HepG2 (cell line): ENCODE data around the gene G6PC3. TPM values are rescaled to one million over a fixed set of nuclear protein-coding genes. Genes with fewer than 3 reads are reported as not detected.

Experiments
- ATAC-seq: fragments of 200-7000 bp; cut with Tn5 transposase; 3 replicates; pipeline ENCODE4 v1.9.1; 2020; ENCODE audit warnings: mild to moderate bottlenecking, moderate library complexity
- BruUV-seq: library from RNA; stranded (reverse); fragments of 400-500 nt; replicated peaks from 2 replicates; lab custom pipeline; 2021; lab: Mats Ljungman, UMichigan
- CTCF ChIA-PET: fragments of 300-600 bp; formaldehyde crosslinking; extraction: SDS; loops from one replicate; lab custom pipeline; 2021; ENCODE audit warnings: low total read pairs, inconsistent platforms, low intra/inter-chr PET ratio; lab: Yijun Ruan, JAX
- POLR2A ChIA-PET: fragments of 350-600 bp; sonication (Branson Sonifier 250); formaldehyde crosslinking; loops from one replicate; lab custom pipeline; 2020; ENCODE audit warnings: antibody characterized with exemption, inconsistent platforms; lab: Yijun Ruan, JAX
- DNase-seq: peaks from one replicate; pipeline ENCODE4 v3.0.0-alpha.2; 2015; ENCODE audit warnings: low spot score
- FAIRE-seq: peaks from 3 replicates; lab custom pipeline; 2011; peaks lifted over from hg19 to GRCh38; lab: Jason Lieb, UNC
- H2AFZ ChIP-seq: one replicate; pipeline ENCODE4 v1.6.1; 2011; ENCODE audit warnings: low read length, inconsistent platforms
- H3K27ac ChIP-seq: fragments of 300-600 bp; 3 replicates; pipeline ENCODE4 v1.8.0; 2011; ENCODE audit warnings: mixed run types, mild to moderate bottlenecking, mixed read lengths, low read length, inconsistent platforms; ENCODE audit not compliant: insufficient read depth; ENCODE audit errors: extremely low read length
- H3K27me3 ChIP-seq, 2 experiments: fragments of 200-600 bp in 1 of 2; 2 replicates in 1 of 2; 3 replicates in 1 of 2; pipeline versions ENCODE4 v1.6.0 to v1.8.0; 2011; ENCODE audit warnings: low read length in 2 of 2, mild to moderate bottlenecking in 2 of 2, moderate library complexity in 2 of 2, inconsistent platforms in 1 of 2; ENCODE audit not compliant: insufficient read depth in 2 of 2, control insufficient read depth in 1 of 2
- H3K36me3 ChIP-seq, 2 experiments: fragments of 200-600 bp in 1 of 2; replicated peaks in 1 of 2; 2 replicates in 1 of 2; 3 replicates in 1 of 2; pipeline versions ENCODE4 v1.5.1 to v1.8.0; 2011; ENCODE audit warnings: low read length in 2 of 2, inconsistent platforms in 1 of 2; ENCODE audit not compliant: insufficient read depth in 2 of 2, control insufficient read depth in 1 of 2
- H3K4me1 ChIP-seq: 2 replicates; pipeline ENCODE4 v1.5.1; 2012; ENCODE audit warnings: low read length, inconsistent platforms; ENCODE audit not compliant: insufficient read depth
- H3K4me2 ChIP-seq: 2 replicates; pipeline ENCODE4 v1.6.0; 2011; ENCODE audit warnings: low read depth, low read length, inconsistent platforms
- H3K4me3 ChIP-seq, 3 experiments: fragments of 200-600 bp in 1 of 3; sonication (generic), shearing (Covaris generic) in 1 of 3; replicated peaks in 1 of 3; 2 replicates each; pipeline ENCODE4 v1.5.1; 2011 to 2016; ENCODE audit warnings: low read length in 3 of 3, inconsistent platforms in 2 of 3, low read depth in 2 of 3, mild to moderate bottlenecking in 2 of 3, control low read depth in 1 of 3, mixed read lengths in 1 of 3; ENCODE audit not compliant: insufficient read depth in 1 of 3
- H3K79me2 ChIP-seq: one replicate; pipeline ENCODE4 v1.6.1; 2011; ENCODE audit warnings: low read length, inconsistent platforms; ENCODE audit not compliant: insufficient read depth
- H3K9ac ChIP-seq: 2 replicates; pipeline ENCODE4 v1.6.0; 2011; ENCODE audit warnings: mild to moderate bottlenecking, low read depth, low read length, inconsistent platforms; ENCODE audit not compliant: insufficient read depth
- H3K9me3 ChIP-seq: 2 replicates; pipeline ENCODE4 v1.5.1; 2012; ENCODE audit warnings: mild to moderate bottlenecking, low read length
- H4K20me1 ChIP-seq: 2 replicates; pipeline ENCODE4 v1.6.0; 2011; ENCODE audit warnings: inconsistent platforms, mild to moderate bottlenecking, low read length, moderate library complexity; ENCODE audit not compliant: insufficient read depth
- DR1 ChIP-seq: sonication (generic); formaldehyde crosslinking; IDR thresholded peaks from 2 replicates; pipeline ENCODE4 v1.8.0; 2021; ENCODE audit warnings: mild to moderate bottlenecking, missing genetic modification reagents, inconsistent platforms
- HHEX ChIP-seq: IDR thresholded peaks from 2 replicates; pipeline ENCODE4 v1.6.1; 2016; ENCODE audit warnings: control low read depth
- HOXA5 ChIP-seq: sonication (generic); formaldehyde crosslinking; IDR thresholded peaks from 2 replicates; pipeline ENCODE4 v1.4.0; 2020; ENCODE audit warnings: missing genetic modification reagents
- KDM3A ChIP-seq: IDR thresholded peaks from 2 replicates; pipeline ENCODE4 v1.6.1; 2018; ENCODE audit warnings: low read depth, missing compliant biosample characterization
- KDM5A ChIP-seq: fragments of 200-600 bp; sonication (generic); IDR thresholded peaks from 2 replicates; pipeline ENCODE4 v1.7.0; 2018; ENCODE audit warnings: antibody characterized with exemption, mild to moderate bottlenecking, low read length, borderline replicate concordance
- KLF12 ChIP-seq: sonication (generic); formaldehyde crosslinking; IDR thresholded peaks from 2 replicates; pipeline ENCODE4 v1.4.0; 2020; ENCODE audit warnings: missing genetic modification reagents, borderline replicate concordance
- MTF2 ChIP-seq: sonication (generic); formaldehyde crosslinking; IDR thresholded peaks from 2 replicates; pipeline ENCODE4 v1.5.0; 2020; ENCODE audit warnings: missing genetic modification reagents, borderline replicate concordance
- NFKBIZ ChIP-seq: IDR thresholded peaks from 2 replicates; pipeline ENCODE4 v1.6.1; 2018; ENCODE audit warnings: missing genetic modification reagents, missing compliant biosample characterization
- RFXANK ChIP-seq: IDR thresholded peaks from 2 replicates; pipeline ENCODE4 v1.6.1; 2016
- ZFP37 ChIP-seq: sonication (generic); formaldehyde crosslinking; IDR thresholded peaks from 2 replicates; pipeline ENCODE4 v1.4.0; 2020; ENCODE audit warnings: missing genetic modification reagents, borderline replicate concordance
- ZFP90 ChIP-seq: sonication (generic); formaldehyde crosslinking; IDR thresholded peaks from 2 replicates; pipeline ENCODE4 v1.8.0; 2022; ENCODE audit warnings: missing genetic modification reagents, mild to moderate bottlenecking, inconsistent platforms, borderline replicate concordance
- ZFX ChIP-seq: sonication (generic); formaldehyde crosslinking; IDR thresholded peaks from 2 replicates; pipeline ENCODE4 v1.4.0; 2020; ENCODE audit warnings: mild to moderate bottlenecking, low read depth, missing genetic modification reagents, moderate library complexity
- ZNF138 ChIP-seq: sonication (generic); formaldehyde crosslinking; IDR thresholded peaks from 2 replicates; pipeline ENCODE4 v1.5.0; 2020; ENCODE audit warnings: mild to moderate bottlenecking, low read depth, missing genetic modification reagents
- ZNF256 ChIP-seq: sonication (generic); formaldehyde crosslinking; conservative IDR thresholded peaks from 2 replicates; pipeline ENCODE4 v1.4.0; 2020; ENCODE audit warnings: missing genetic modification reagents
- WGBS: methylation state at CpG from one replicate; pipeline ENCODE4 v1.1.6; 2017; ENCODE audit warnings: low lambda C conversion rate; 5-methylcytosine and 5-hydroxymethylcytosine counted together
- in situ Hi-C: cut with HindIII; loops from 2 replicates; pipeline ENCODE4 v1.10.0; 2017; ENCODE audit warnings: low pct_unique_long_range_greater_than_20kb; ENCODE audit not compliant: extremely low pct_ligation_motif_present
- intact Hi-C: fragments of 100-400 bp; cut with micrococcal nuclease; formaldehyde crosslinking; loops from one replicate; pipeline ENCODE4 v1.10.0; 2022; ENCODE audit not compliant: unreplicated experiment
- polyA plus RNA-seq, 8 experiments: library from polyadenylated mRNA; depleted of rRNA in 3 of 8; stranded (reverse) in 7 of 8; unstranded in 1 of 8; fragments of >200 nt; fragmentation: Illumina TruSeq in 4 of 8; extraction: Trizol in 4 of 8; gene quantifications; 2 replicates each; pipeline versions ENCODE4 v1.2.1 to v1.2.3, GENCODE V29; 2011 to 2016; ENCODE audit warnings: low read depth in 4 of 8, missing spikeins in 1 of 8, mixed read lengths in 1 of 8; ENCODE audit not compliant: insufficient read depth in 1 of 8
- total RNA-seq, 5 experiments: library from RNA; depleted of rRNA; stranded (reverse); fragments of >200 nt; fragmentation: Illumina TruSeq; extraction: Trizol; gene quantifications; 2 replicates each; pipeline ENCODE4 v1.2.3, GENCODE V29; 2016; ENCODE audit warnings: low read depth in 1 of 5
- TF ChIP-seq, protein P1 (sequence below): sonication (generic); formaldehyde crosslinking; IDR thresholded peaks from 2 replicates; pipeline ENCODE4 v1.4.0; 2020; ENCODE audit warnings: mild to moderate bottlenecking, missing genetic modification reagents
- TF ChIP-seq, protein P2 (sequence below): sonication (generic); formaldehyde crosslinking; IDR thresholded peaks from 2 replicates; pipeline ENCODE4 v1.4.0; 2020; ENCODE audit warnings: missing genetic modification reagents

The G6PC3 gene
- total and polyA plus RNA-seq, 2 of the 13 experiments (the other 11 are each of a cell fraction or from before 2014, with no cell fraction given) = 38.5 to 75.8 TPM

DNA sequence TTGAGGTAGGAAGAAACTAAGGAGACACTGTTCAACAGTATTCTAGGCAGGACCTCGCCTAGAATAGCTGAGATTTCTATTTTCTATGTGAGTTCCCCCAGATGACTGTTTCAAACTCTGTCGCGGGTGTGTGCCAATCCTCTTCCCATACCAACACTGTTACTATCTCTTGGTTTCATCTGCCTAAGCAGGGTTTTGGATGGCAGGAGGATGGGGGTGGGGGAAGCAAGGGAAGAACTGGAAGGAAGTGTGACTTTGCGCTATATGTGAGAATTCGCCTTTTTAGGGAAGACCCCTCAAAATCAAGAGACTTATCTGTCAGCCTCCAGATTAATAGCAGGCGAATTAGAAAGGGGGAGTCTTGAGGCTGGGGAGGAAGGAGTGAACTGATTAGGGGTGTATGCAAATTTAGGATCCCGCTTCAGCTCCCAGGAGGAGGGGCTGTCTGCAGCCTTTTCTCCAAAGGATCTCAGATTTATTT, 521 bp upstream of the G6PC3 start (continued):
- 0 out of 2 replicates have a peak, but pooled peaks have one; percentile 11 for TF ChIP-seq MTF2 (CRISPR knock-in tag)
- TF ChIP-seq, protein P1, sequence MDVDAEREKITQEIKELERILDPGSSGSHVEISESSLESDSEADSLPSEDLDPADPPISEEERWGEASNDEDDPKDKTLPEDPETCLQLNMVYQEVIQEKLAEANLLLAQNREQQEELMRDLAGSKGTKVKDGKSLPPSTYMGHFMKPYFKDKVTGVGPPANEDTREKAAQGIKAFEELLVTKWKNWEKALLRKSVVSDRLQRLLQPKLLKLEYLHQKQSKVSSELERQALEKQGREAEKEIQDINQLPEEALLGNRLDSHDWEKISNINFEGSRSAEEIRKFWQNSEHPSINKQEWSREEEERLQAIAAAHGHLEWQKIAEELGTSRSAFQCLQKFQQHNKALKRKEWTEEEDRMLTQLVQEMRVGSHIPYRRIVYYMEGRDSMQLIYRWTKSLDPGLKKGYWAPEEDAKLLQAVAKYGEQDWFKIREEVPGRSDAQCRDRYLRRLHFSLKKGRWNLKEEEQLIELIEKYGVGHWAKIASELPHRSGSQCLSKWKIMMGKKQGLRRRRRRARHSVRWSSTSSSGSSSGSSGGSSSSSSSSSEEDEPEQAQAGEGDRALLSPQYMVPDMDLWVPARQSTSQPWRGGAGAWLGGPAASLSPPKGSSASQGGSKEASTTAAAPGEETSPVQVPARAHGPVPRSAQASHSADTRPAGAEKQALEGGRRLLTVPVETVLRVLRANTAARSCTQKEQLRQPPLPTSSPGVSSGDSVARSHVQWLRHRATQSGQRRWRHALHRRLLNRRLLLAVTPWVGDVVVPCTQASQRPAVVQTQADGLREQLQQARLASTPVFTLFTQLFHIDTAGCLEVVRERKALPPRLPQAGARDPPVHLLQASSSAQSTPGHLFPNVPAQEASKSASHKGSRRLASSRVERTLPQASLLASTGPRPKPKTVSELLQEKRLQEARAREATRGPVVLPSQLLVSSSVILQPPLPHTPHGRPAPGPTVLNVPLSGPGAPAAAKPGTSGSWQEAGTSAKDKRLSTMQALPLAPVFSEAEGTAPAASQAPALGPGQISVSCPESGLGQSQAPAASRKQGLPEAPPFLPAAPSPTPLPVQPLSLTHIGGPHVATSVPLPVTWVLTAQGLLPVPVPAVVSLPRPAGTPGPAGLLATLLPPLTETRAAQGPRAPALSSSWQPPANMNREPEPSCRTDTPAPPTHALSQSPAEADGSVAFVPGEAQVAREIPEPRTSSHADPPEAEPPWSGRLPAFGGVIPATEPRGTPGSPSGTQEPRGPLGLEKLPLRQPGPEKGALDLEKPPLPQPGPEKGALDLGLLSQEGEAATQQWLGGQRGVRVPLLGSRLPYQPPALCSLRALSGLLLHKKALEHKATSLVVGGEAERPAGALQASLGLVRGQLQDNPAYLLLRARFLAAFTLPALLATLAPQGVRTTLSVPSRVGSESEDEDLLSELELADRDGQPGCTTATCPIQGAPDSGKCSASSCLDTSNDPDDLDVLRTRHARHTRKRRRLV = peak; percentile 70; the same call in 1 of the 2 replicates

DNA sequence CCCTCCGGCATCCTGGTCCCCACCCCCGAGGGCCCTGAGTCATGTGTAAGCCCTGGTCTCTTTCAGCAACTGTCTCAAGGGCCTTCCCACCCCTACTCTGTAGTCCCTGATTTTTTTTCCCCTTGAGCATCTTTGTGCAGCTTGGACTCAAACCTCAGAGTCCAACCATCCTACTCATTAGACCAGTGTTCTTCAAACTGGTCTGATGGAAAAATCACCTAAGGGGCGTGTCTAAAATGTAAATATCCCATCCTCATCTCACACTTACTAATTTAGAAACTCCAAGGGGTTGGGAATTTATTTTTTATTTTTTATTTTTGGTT, 624 bp downstream of the G6PC3 start:
- Histone ChIP-seq H3K4me3 (peak overlapping the region; percentile 63 to 96 (median 77)), H3K27me3 (no peaks in the 10 kb centered on the region; a peak in 1 of 5 replicates), H3K4me2 (peak overlapping the region; percentile 98), H3K36me3 (peaks cover 4 to 21% of the 10 kb centered on the region in 2 experiments), H4K20me1 (no peaks in the 10 kb centered on the region), H2AFZ (no peak overlapping the region), H3K9me3 (no peaks in the 10 kb centered on the region), H3K27ac (peak overlapping the region; percentile 88), H3K4me1 (peaks cover 40% of the 10 kb centered on the region), H3K79me2 (peaks cover 13% of the 10 kb centered on the region), H3K9ac (peak overlapping the region; percentile 92)
- FAIRE-seq = no peak
- CTCF ChIA-PET = interaction anchor here (1.3 kb wide), 1 partner anchor 12 kb away, joined by 3 read pairs; no protein-coding TSS in a partner anchor
- in situ Hi-C loops = no loop called here
- POLR2A ChIA-PET = interaction anchor here (1.4 to 4.6 kb wide), 9 partner anchors 16 to 149 kb away, joined by 3 to 16 read pairs (median 9); partner anchors contain the start of genes HDAC5, TMUB2 and UBTF
- intact Hi-C loops = loop anchor here (2.0 kb wide), 1 partner anchor 40 kb away; no protein-coding TSS in a partner anchor
- no peak for DNase-seq
- TSS peak; percentile 72 for BruUV-seq
- ATAC-seq = no peak
- WGBS = under 1% methylated on average over 3 of the region's 3 CpGs
- 0 out of 2 replicates have a peak, but pooled peaks have one; percentile 11 for TF ChIP-seq RFXANK (CRISPR knock-in tag)
- 0 out of 2 replicates have a peak, but pooled peaks have one; percentile 14 for TF ChIP-seq ZNF138 (CRISPR knock-in tag)
- no peak for TF ChIP-seq DR1 (CRISPR knock-in tag)
- 0 out of 2 replicates have a peak, but pooled peaks have one; percentile 7 for TF ChIP-seq ZNF256
- peak; percentile 2; the same call in 1 of the 2 replicates for TF ChIP-seq HOXA5 (CRISPR knock-in tag)
- 0 out of 2 replicates have a peak, but pooled peaks have one; percentile 17 for TF ChIP-seq ZFP37 (CRISPR knock-in tag)
- TF ChIP-seq KDM3A (CRISPR knock-in tag) = no peak
- TF ChIP-seq, protein P2, sequence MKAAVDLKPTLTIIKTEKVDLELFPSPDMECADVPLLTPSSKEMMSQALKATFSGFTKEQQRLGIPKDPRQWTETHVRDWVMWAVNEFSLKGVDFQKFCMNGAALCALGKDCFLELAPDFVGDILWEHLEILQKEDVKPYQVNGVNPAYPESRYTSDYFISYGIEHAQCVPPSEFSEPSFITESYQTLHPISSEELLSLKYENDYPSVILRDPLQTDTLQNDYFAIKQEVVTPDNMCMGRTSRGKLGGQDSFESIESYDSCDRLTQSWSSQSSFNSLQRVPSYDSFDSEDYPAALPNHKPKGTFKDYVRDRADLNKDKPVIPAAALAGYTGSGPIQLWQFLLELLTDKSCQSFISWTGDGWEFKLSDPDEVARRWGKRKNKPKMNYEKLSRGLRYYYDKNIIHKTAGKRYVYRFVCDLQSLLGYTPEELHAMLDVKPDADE = 0 out of 2 replicates have a peak, but pooled peaks have one; percentile 41
- peak; percentile 12; the same call in 1 of the 2 replicates for TF ChIP-seq ZFX (CRISPR knock-in tag)
- peak; percentile 71; the same call in 1 of the 2 replicates for TF ChIP-seq KLF12 (CRISPR knock-in tag)
- no peak for TF ChIP-seq NFKBIZ (CRISPR knock-in tag)
- no peak; the same call in 1 of the 2 replicates for TF ChIP-seq KDM5A
- 0 out of 2 replicates have a peak, but pooled peaks have one; percentile 7 for TF ChIP-seq ZFP90
- no peak for TF ChIP-seq HHEX (CRISPR knock-in tag)
